ENCODE data around the gene STK26. TPM values are rescaled to one million over a fixed set of nuclear protein-coding genes. Genes with fewer than 3 reads are reported as not detected.
"Not testable (repeated sequence)": the region's sequence is repeated elsewhere in the genome, so short reads cannot be mapped to it uniquely, and the experiment has no call there.

The STK26 gene
- total RNA-seq, 1 donor from 2014 or later: 21.3 TPM

DNA sequence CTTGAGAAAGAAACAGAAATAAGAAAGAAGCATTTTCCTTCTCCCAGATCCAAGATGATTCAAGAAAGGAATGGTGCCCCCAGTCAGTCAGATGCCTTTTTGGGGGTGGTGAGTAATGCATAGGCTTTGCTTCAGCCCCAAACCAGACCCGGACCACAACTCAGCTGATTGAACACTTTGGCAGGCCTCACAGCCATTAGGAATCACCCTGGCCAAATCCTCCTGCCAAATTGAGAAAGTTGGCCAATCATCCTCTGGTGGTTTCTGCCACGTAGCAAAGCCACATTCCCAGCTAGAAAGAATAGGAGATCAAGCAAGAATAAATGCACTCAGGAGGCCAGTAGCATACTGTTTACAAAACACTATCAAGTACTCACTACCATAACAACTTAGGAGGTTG, 71.1 kb downstream of the STK26 start:
- no peak for DNase-seq (ENCODE audit: low spot score)

DNA sequence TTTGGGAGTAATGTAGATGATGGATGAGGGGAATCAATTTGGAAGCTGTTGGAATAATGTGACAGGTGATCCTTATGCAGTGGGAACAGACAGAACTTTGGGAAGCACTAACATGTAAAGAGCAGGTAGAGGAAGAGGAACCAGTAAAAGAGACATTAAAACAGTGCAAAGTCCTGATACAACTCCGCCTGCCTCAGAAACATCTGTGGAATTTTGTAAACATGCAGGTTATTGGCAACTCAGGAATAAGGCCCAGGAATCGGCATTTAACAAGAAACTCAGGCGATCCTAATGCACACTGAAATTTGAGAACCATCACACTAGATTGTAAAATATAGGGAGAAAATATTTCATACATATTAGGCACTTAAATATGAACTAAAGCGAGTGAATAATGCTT, 75.6 kb downstream of the STK26 start:
- not testable (repeated sequence) for DNase-seq (ENCODE audit: low spot score)

DNA sequence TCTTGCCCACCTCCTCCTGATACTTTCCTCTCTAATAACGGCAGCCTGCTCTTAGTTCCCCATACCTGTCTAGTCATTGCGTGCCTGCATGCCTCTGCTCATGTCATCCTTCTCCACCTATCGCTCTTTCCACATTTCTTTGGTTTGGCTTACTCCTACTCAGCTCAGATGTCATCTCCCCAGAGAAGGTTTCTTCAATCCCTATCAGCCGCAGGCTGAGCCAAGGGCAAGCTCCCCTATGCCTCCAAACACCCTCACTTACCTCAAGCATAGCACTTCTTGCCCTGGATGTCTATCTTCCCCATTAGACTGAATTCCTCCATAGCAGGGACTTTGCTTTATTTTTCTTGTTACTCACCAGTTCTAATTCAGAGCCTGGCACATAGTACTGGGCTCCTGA, 78.1 kb downstream of the STK26 start:
- DNase-seq (ENCODE audit: low spot score): no peak

DNA sequence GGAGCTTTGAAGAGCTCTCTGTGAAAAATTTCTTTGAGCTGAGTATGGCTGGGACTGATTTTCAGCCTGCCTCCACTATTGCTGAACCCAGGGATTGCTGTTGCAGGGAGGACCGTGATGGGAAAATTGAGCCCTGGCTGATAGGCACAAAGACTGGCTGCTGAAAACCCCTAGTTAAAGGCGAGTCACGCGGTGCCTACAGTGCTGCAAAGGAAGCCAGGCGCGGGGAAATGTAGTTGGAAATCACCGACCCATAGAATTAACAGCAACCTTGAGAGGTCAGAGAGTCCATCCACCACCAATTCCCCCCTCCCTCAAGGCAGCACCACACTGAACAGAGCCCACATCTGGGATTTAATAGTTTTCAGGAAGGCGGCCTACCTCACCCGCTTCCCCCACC, 78.7 kb downstream of the STK26 start:
- no peak for DNase-seq (ENCODE audit: low spot score)

DNA sequence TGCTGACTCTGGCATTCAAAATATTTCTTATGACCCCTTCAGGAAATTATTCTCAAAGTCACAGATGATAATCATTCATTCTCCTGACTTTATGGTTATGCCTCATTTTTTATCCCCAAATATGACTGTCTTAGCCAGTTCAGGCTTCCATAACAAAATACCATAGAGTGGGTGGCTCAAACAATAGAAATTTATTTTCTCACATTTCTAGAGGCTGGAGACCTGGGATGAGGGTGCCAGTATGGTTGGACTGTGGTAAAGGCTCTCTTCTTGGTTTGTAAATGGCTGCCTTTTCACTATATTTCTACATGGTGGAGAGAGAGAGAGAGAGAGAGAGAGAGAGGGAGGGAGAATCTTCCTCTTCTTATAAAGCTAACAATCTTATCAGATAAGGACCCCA, 84.2 kb downstream of the STK26 start:
- no peak for DNase-seq (ENCODE audit: low spot score)

DNA sequence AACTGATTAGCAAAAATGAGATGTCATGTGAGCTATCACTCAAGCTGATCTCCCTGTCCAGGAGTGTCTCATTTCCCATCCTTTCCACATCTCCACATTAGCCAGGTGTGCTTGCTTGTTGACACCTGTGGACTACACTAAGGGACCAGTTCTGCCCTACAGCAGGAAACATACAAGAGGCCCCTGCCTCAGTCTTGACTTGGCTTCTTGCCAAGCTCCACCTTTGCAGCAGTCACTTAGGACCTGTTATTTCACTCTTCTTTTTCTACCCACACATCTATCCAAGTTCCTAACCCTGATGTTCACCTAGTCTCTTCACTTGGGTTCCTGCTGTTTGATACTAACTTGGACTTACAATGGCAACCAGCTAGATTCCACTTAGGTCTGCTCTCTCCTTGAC, 91.5 kb downstream of the STK26 start:
- no peak for DNase-seq (ENCODE audit: low spot score)

DNA sequence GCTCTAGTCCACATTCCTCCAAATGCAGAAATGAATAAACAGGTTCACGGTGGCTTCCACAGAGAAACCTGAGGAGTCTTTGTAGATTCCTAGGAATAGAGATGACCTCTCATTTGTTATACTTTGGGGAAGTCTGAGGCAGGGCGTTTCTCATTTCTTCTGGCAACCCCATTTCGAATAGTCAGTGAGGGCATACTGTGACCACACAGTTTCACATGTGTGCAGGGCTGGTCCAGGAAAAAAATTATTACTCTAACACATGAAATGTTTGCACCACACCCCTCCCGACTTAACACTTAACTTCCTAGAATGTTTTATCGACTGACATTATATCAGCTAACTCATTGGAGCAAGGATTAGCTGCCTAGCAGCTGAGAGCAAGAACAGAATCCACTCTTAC, 92.7 kb downstream of the STK26 start:
- DNase-seq (ENCODE audit: low spot score): no peak

DNA sequence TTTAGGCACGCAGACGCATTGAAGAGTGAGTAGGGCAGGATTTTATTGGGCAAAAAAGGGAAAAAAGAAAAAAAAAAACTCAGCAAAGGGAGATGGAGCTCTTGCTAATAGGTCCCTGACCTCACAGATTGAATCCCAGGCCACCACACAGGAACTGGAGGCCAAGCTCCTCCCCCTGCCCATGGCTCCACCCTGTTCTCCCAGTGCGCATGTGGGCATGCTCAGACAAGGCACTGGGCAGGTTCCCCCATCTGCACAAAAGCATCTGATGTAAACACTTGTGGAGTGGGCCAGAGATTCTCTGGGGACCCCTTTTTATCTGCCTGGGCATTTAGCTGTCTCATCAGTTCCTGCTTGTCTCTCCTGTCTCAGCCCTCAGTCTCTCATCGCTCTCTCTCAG, 95.3 kb downstream of the STK26 start:
- DNase-seq (ENCODE audit: low spot score): no peak

DNA sequence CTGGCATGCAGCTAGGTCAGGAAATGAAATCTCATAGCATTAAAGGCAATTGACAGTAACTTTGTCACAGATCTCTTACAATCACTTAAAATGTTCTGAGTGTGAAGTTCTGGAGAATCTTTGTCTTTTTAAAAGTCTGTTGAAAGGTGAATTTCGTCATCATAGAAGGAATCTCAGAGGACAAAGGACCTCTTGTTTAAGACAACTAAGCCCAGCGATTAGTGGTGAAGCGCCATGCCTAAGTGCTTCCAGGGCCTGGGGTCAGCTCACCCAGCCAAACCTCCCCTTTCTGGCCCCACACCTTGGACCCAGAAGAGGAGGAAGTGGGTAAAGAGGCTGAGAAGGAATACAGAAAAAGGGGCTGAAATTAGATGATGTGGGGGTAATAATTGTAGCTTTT, 96.2 kb downstream of the STK26 start:
- no peak for DNase-seq (ENCODE audit: low spot score)

DNA sequence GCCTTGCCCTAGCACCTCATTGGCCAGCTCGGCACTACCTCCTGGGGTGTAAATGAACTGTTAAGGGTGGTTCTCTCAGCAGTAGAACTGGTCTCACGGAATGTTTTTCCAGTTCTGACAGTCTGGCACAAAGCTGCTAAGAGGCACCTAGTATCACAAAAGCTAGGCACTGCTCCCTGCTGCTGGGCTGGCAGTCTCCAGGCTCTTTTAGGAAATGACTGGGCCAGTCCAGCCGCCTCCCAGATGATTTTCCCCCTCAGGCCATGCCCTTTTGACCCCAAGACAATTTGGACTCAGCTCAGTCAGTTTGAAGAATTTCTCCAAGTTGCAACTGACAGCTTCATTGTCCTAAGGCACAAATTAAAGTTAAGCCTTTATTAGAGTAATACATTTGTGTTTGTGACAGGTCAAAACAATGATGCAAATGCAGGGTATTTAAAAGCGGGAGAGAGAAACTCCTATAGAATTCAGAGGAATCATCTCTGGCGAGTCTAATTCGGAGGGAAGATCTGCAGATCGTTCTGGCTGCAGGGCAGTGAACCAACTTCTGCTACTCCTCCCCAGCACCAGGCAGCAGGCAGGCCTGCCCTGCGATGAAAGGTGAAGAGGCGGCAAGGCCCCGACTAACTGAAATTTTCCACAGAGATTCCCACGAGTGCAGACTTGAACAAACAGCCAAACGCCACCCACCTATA, 96.9 kb downstream of the STK26 start:
- no peak for DNase-seq (ENCODE audit: low spot score)

DNA sequence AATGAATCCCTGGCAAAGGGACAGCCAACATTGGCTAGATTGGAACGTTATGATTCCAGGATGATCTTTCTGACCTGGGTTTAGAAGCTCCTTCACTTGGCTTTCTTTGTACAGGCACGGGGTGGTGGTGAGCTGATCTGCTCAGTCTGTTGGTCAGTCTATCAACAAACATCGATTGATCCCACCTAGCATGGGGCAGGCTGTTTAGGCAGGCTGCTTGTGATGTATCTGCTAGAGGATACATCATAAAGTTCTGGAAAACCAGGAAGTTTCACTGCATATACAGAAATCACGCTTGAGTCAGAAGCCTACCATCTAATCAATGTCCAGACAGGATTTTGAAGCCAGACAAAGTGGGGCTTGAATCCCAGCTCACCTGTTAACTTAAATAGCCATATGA, 97.8 kb downstream of the STK26 start:
- DNase-seq (ENCODE audit: low spot score): no peak

Other genes with a start within 250 kb of the STK26 start
- 1.6 TPM for gene FRMD7, start 104.7 kb downstream of the STK26 start, total RNA-seq
- gene RAP2C, start 196.1 kb downstream of the STK26 start, total RNA-seq: 18.6 TPM